IPS-20b (cell line): ENCODE data around the gene CHI3L1.

Experiments used
- H3K27ac ChIP-seq: one replicate; pipeline ENCODE4 v1.5.1; 2013; ENCODE audit warnings: low read length
- H3K27me3 ChIP-seq: 2 replicates; pipeline ENCODE4 v1.6.1; 2013; ENCODE audit warnings: mild to moderate bottlenecking, low read length, inconsistent platforms; ENCODE audit not compliant: insufficient read depth
- H3K36me3 ChIP-seq: 2 replicates; pipeline ENCODE4 v1.6.1; 2013; ENCODE audit warnings: low read depth, mild to moderate bottlenecking, inconsistent platforms, low read length, moderate library complexity; ENCODE audit not compliant: insufficient read depth
- H3K4me1 ChIP-seq: 2 replicates; pipeline ENCODE4 v1.6.1; 2013; ENCODE audit warnings: mild to moderate bottlenecking, control low read depth, inconsistent platforms, low read length, moderate library complexity; ENCODE audit not compliant: insufficient read depth
- H3K4me3 ChIP-seq: 2 replicates; pipeline ENCODE4 v1.5.1; 2013; ENCODE audit warnings: mild to moderate bottlenecking, low read length, inconsistent platforms
- H3K9ac ChIP-seq: 2 replicates; pipeline ENCODE4 v1.6.1; 2013; ENCODE audit warnings: low read depth, mild to moderate bottlenecking, inconsistent platforms, low read length, moderate library complexity
- H3K9me3 ChIP-seq: 2 replicates; pipeline ENCODE4 v1.6.1; 2013; ENCODE audit warnings: mild to moderate bottlenecking, low read depth, low read length, inconsistent platforms; ENCODE audit not compliant: insufficient read depth

The CHI3L1 gene

DNA sequence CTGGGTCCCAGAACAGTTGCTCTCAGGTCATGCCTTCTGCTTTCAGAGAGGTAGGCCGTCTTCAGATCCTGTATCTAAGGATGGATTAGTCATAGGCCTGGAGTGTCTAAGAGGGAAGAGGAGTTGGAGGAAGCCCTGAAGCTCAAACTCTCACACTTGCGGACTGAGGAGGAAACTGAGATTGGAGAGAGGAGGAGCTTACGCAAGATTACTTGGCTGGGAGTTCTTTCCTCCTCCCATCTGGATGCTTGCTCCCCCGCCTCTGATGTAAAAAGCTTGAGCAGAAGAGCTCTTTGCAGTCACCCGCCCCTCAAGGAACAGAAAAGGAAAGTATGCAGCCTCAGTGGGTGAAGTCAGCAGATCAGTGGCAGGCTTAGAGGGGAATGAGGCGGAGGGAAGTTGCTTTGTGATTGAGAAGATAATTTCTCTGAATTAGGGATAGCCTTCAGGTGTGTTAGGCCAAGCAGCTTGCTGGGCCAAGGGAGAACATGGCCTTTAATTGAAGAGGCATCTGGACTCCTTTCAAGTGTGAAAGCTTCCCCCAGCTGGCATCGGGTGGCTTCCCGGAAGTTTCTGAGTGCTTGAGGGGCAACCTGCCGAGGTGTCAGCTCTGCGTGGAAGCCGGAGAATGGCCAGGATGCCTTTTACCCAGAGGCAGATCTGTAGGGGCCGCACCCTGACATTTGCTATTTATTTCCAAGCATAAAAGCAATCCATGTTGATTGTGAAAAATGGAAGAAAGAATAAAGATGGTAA, 52.4 kb downstream of the CHI3L1 start:
- H3K9me3 ChIP-seq, result no peaks in the 10 kb centered on the region
- H3K27me3 ChIP-seq, result peaks cover 11% of the 10 kb centered on the region
- no peaks in the 10 kb centered on the region for H3K4me1 ChIP-seq
- H3K27ac ChIP-seq, result no peak overlapping the region
- H3K36me3 ChIP-seq, result no peaks in the 10 kb centered on the region
- no peak overlapping the region for H3K9ac ChIP-seq
- no peak overlapping the region for H3K4me3 ChIP-seq

DNA sequence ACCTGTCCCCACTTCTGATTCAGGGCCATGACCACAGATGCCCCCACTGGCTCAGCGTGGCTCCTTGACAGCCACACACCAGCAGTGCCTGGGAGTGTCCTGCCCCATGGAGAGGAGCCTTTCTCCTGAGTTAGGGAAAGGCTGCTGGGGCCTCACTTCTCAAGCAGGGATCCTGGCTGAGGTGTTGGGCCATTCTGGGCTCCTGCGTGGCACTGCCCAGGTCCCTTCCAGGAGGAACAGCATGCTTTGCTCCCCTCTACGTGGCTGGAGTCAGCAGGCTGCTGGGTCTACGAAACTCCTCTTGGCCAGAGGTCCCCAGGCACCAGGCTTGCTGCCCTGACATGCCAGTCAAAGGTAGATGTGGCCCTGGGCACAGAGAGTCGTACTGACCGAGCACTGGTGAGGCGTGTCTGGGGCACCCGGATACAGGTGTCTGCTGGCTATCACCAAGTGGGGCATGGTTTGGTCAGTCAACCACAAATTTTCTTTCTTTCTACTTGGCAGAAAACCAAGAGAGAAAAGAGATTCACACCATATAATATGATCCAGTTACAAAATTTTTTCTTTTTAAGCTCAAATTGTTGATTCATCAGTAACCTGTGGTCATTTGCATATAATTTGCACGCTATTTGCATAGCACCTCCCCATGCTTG, 54.8 kb downstream of the CHI3L1 start:
- H3K36me3 ChIP-seq, result no peaks in the 10 kb centered on the region
- H3K4me1 ChIP-seq, result peaks cover 7% of the 10 kb centered on the region; the same call in 1 of the 2 replicates

DNA sequence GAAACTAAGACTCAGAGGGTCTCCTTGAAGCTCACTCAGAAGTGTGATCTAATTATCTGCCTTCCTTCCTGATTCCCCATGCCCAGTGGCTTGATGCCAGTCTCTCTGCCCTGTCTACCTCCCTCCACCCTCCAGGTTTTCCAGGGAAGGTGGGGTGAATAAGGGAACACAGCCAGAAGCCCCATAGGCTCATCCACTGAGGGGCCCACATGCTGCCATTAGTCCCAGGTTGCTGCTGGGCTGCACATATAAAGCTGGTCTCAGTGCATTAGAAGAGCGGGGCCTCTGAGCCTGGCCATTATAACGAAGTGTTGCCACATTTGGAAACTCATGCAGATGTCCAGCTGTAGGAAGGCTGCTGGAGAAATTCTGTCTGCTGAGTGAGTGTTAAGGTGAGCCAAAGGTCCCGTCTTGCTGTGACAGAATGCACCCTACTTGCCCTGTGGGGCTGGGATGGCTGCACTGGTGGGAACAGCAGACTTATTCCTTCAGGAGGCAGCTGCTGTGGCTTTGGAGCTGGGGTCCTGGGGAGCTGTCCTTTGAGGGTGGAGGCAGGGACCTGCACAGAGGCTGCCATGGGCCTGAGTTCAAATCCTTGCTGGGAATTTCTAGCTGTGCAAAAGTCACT, 56.0 kb downstream of the CHI3L1 start:
- Histone ChIP-seq H3K9me3 (no peaks in the 10 kb centered on the region), H3K9ac (no peak overlapping the region), H3K36me3 (no peaks in the 10 kb centered on the region), H3K4me3 (no peak overlapping the region), H3K4me1 (peaks cover 9% of the 10 kb centered on the region; the same call in 1 of the 2 replicates), H3K27me3 (peaks cover 46% of the 10 kb centered on the region), H3K27ac (no peak overlapping the region)

More for the DNA sequence above, 54.8 kb downstream of the CHI3L1 start:
- Histone ChIP-seq H3K27me3 (peaks cover 36% of the 10 kb centered on the region), H3K4me3 (no peak overlapping the region), H3K9ac (no peak overlapping the region), H3K27ac (no peak overlapping the region), H3K9me3 (no peaks in the 10 kb centered on the region)

DNA sequence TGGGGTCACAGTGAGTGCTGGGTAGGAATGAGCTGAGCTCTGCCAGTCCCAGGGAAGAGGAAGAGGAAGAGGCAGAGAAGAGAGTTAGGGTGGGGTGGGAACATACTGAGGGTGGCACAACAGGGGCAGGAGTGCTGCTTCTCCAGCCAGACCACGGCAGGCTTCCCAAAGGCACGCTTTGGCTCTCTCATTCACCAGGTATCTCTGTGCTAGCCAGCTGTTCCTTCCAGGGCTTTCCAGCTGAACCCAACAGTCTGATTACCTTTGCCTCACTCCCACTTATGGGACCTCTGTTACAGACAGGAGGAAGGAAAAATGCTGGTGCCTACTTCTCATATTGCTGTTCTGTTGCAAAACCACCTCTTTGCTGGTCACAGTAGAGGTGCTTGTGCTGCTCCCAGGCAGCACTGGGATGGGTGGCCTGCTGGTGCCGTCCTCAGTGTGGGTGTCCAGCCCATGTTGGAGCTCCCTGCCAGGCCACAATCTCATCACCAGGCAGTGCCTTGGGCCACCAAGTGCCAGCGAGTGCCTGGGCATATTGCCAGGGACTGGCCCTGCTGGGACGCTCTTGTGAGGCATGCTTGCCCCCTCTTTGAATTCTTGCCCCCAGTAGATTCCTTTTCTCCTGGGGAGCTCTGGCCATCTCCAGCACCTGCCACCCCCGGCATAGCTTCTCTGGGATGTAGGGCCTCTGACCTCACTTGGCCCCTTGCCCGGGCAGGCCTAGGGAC, 56.8 kb downstream of the CHI3L1 start:
- Histone ChIP-seq H3K4me3 (no peak overlapping the region), H3K27ac (no peak overlapping the region), H3K9me3 (no peaks in the 10 kb centered on the region), H3K9ac (no peak overlapping the region), H3K4me1 (peaks cover 9% of the 10 kb centered on the region; the same call in 1 of the 2 replicates), H3K27me3 (peaks cover 47% of the 10 kb centered on the region), H3K36me3 (no peaks in the 10 kb centered on the region)
